Stomach (tissue), 9 donors: ENCODE results near the gene PDP2. TPM values are rescaled to one million over a fixed set of nuclear protein-coding genes. Genes with fewer than 3 reads are reported as not detected.

Experiments used
- DNase-seq, 2 donors: peaks; one replicate each; pipeline versions ENCODE4 v3.0.0 to v3.0.0-alpha.2; 2013 to 2019
- H3K27ac ChIP-seq, 5 donors: fragments of 200-600 bp in 4 of 5; sonication (generic) in 4 of 5; one replicate each; pipeline ENCODE4 v1.5.1; 2013 to 2019; ENCODE audit warnings: mild to moderate bottlenecking in 1 of 5, moderate library complexity in 1 of 5
- H3K27me3 ChIP-seq, 3 donors: fragments of 200-600 bp; sonication (generic); one replicate each; pipeline ENCODE4 v1.5.1; 2017 to 2019; ENCODE audit warnings: mixed run types in 1 of 3
- H3K36me3 ChIP-seq, 4 donors: fragments of 200-600 bp; sonication (generic); 1 replicate in 3 of 4; 2 replicates in 1 of 4; pipeline ENCODE4 v1.5.1; 2016 to 2019
- H3K4me1 ChIP-seq, 4 donors: fragments of 200-600 bp; sonication (generic); one replicate each; pipeline ENCODE4 v1.5.1; 2016 to 2019
- H3K4me3 ChIP-seq, 4 donors: fragments of 200-600 bp; sonication (generic) in 3 of 4; one replicate each; pipeline ENCODE4 v1.5.1; 2016 to 2019; ENCODE audit warnings: mild to moderate bottlenecking in 1 of 4
- H3K9me3 ChIP-seq, 4 donors: fragments of 200-600 bp; sonication (generic); one replicate each; pipeline ENCODE4 v1.5.1; 2016 to 2019
- CTCF ChIP-seq, 7 experiments: fragments of 450-650 bp in 4 of 7; fragments of 200-600 bp in 3 of 7; sonication (generic) in 3 of 7; IDR thresholded peaks; one replicate each; pipeline ENCODE4 v1.5.1; 2016 to 2019; ENCODE audit warnings: antibody characterized with exemption in 7 of 7, control low read depth in 2 of 7, mild to moderate bottlenecking in 1 of 7
- EP300 ChIP-seq: sonication (generic); formaldehyde crosslinking; IDR thresholded peaks from one replicate; pipeline ENCODE4 v1.6.1; 2017; ENCODE audit warnings: antibody characterized with exemption
- POLR2A ChIP-seq, 4 donors: fragments of 450-650 bp; IDR thresholded peaks; one replicate each; pipeline ENCODE4 v1.6.1; 2016; ENCODE audit warnings: antibody characterized with exemption in 4 of 4, control low read depth in 2 of 4, mild to moderate bottlenecking in 1 of 4, moderate library complexity in 1 of 4
- POLR2AphosphoS5 ChIP-seq, 3 donors: sonication (generic); formaldehyde crosslinking; IDR thresholded peaks; one replicate each; pipeline ENCODE4 v1.6.1; 2016; ENCODE audit warnings: antibody characterized with exemption in 3 of 3
- WGBS, 5 donors: extraction: QIAGEN DNeasy Blood & Tissue Kit in 3 of 5; methylation state at CpG; one replicate each; pipeline versions ENCODE4 v1.1.5 to v1.1.7; 2013 to 2018; 5-methylcytosine and 5-hydroxymethylcytosine counted together
- intact Hi-C: fragments of 100-400 bp; cut with DNase I; formaldehyde crosslinking; loops from one replicate; pipeline ENCODE4 v1.15.1; 2023; ENCODE audit warnings: low total_unique reads
- polyA plus RNA-seq, 3 donors: library from polyadenylated mRNA; stranded (reverse); fragments of 200-250 nt; gene quantifications; one replicate each; pipeline ENCODE4 v1.2.3, GENCODE V29; 2013
- total RNA-seq, 5 donors: library from RNA; depleted of rRNA; stranded (reverse); fragments of >200 nt; gene quantifications; one replicate each; pipeline versions ENCODE4 v1.1.0 to v1.2.3, GENCODE V29; 2014 to 2016
- donor health status: healthy with polysubstance abuse.
- donor health status: Bipolar disorder and iron deficiency.
- donor health status: healthy.

PDP2 gene
- total and polyA plus RNA-seq, 8 donors, result 1.6 to 96.9 (median 5.0) TPM

DNA sequence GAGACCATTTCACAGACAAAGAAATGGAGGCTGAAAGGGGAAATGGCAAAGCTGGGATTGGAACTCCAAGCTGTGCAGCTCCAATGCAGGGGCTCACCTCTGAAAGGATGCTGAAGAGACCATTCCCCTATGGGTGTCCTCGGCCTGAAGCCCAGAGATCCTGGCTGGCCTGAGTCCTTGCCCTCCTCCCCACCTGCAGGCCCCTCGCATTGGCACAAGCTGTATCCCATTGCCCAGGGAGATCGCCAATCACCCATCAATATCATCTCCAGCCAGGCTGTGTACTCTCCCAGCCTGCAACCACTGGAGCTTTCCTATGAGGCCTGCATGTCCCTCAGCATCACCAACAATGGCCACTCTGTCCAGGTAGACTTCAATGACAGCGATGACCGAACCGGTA lies 33.5 kb upstream of the PDP2 start:
- Histone ChIP-seq H3K4me1 (peaks cover 14 to 20% (median 16%) of the 10 kb centered on the region in 4 donors), H3K9me3 (no peaks in the 10 kb centered on the region), H3K36me3 (no peaks in the 10 kb centered on the region), H3K4me3 (no peak overlapping the region), H3K27ac (no peak overlapping the region), H3K27me3 (peaks cover 5 to 71% (median 36%) of the 10 kb centered on the region in 3 donors)
- WGBS, 5 donors, result 87 to 95% (median 93%) methylated on average over 6 of the region's 6 CpGs
- DNase-seq, result no peak
- intact Hi-C loops, result no loop called here
- TF ChIP-seq EP300, result no peak
- no peak for TF ChIP-seq POLR2A (IDR thresholded peaks at IDR 0.05)
- no peak for TF ChIP-seq CTCF (IDR thresholded peaks at IDR 0.05)
- no peak for TF ChIP-seq POLR2AphosphoS5 (IDR thresholded peaks at IDR 0.05)

DNA sequence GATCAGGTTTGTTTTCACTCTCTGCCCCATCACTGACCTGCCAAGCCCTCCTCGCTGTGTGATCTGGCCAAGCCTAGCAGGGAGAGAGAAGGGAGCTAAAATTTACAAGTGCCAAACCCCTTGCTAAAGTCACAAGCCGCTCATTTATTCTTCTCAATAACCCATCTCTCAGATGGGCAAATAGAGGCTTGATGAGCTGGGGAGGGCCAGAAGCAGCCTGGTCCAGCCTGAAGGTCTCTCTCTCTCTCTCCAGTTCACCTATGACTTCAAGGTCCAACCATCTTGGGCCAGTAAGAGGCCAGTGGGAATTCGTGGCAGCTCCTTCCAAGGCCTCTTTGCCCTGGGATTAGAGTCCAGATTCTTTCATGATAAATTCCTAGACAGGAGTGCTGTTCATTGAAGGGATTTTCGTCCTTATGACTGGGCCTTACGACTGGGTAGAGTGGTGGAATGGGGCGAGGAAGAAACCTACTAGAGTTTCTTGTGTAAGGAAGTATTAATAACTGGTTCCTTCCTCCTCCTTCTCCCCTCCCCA lies 32.7 kb upstream of the PDP2 start:
- Histone ChIP-seq H3K27ac (no peak overlapping the region), H3K9me3 (no peaks in the 10 kb centered on the region), H3K27me3 (peaks cover 5 to 71% (median 36%) of the 10 kb centered on the region in 3 donors), H3K4me3 (no peak overlapping the region), H3K4me1 (peaks cover 14 to 20% (median 16%) of the 10 kb centered on the region in 4 donors), H3K36me3 (no peaks in the 10 kb centered on the region)
- no peak for DNase-seq
- WGBS, 5 donors, result 68 to 78% (median 74%) methylated on average over 6 of the region's 6 CpGs
- intact Hi-C loops, result no loop called here
- TF ChIP-seq POLR2AphosphoS5 (IDR thresholded peaks at IDR 0.05) (no peak), CTCF (IDR thresholded peaks at IDR 0.05) (no peak), EP300 (no peak), POLR2A (IDR thresholded peaks at IDR 0.05) (no peak)

DNA sequence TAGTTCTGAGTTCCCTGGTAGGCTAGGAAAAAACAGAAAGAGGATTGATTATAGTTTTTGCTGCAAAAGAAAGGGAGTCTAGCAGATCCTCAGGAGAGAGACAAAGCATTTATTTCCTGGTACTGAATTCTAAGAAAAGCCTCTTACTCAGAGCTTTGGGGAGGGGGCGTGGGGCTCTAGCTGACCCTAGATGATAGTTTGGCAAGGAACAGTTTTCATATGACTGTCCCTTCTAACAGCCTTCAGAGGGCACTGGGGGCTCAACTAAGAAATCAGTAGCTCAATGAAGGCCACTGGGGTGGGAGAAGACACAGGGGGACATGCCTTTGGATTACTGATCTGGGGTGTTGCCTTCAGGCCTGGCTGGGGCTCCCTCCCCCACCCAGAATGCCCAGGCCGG lies 32.1 kb upstream of the PDP2 start:
- WGBS, 5 donors, result 82 to 86% (median 84%) methylated on average over 2 of the region's 2 CpGs
- intact Hi-C loops, result no loop called here
- TF ChIP-seq POLR2A (IDR thresholded peaks at IDR 0.05), result no peak
- TF ChIP-seq POLR2AphosphoS5 (IDR thresholded peaks at IDR 0.05), result no peak
- no peak for TF ChIP-seq EP300
- no peak for TF ChIP-seq CTCF (IDR thresholded peaks at IDR 0.05)

GRCh38 chr16:66849021-66849420 lies 31.3 kb upstream of the PDP2 start:
- Histone ChIP-seq H3K9me3 (no peaks in the 10 kb centered on the region), H3K27ac (no peak overlapping the region), H3K4me1 (peaks cover 10 to 17% (median 13%) of the 10 kb centered on the region in 4 donors), H3K27me3 (peaks cover 5 to 57% (median 33%) of the 10 kb centered on the region in 3 donors), H3K4me3 (no peak overlapping the region), H3K36me3 (no peaks in the 10 kb centered on the region)
- no peak for DNase-seq
- WGBS, 5 donors, result 71 to 100% (median 85%) methylated on average over 2 of the region's 2 CpGs
- no peak for TF ChIP-seq EP300
- TF ChIP-seq CTCF (IDR thresholded peaks at IDR 0.05), result no peak
- TF ChIP-seq POLR2AphosphoS5 (IDR thresholded peaks at IDR 0.05), result no peak
- TF ChIP-seq POLR2A (IDR thresholded peaks at IDR 0.05), result no peak
- intact Hi-C loops, result no loop called here

More for the DNA sequence above, 32.1 kb upstream of the PDP2 start:
- Histone ChIP-seq H3K27me3 (peaks cover 5 to 66% (median 36%) of the 10 kb centered on the region in 3 donors), H3K27ac (no peak overlapping the region), H3K36me3 (no peaks in the 10 kb centered on the region), H3K4me3 (no peak overlapping the region), H3K4me1 (peaks cover 14 to 20% (median 16%) of the 10 kb centered on the region in 4 donors), H3K9me3 (no peaks in the 10 kb centered on the region)
- DNase-seq, result no peak
